ENCODE measurements around the gene DRC7.

DRC7 gene

GRCh38 chr16:57694725-57695679 lies at the start of gene DRC7:
Gene DRC7, plus strand, starts transcription at chr16:57694806. Its CDS starts 3,144 bp downstream, at chr16:57697950.
- peak; percentile 66 for DNase-seq (ENCODE audit: low spot score)
- TF ChIP-seq CTCF (IDR thresholded peaks at IDR 0.05; ENCODE audit: extremely low read depth, missing control alignments) = no peak

- no peak for TF ChIP-seq CTCF (IDR thresholded peaks at IDR 0.05; ENCODE audit: extremely low read depth, missing control alignments)
- no peak for DNase-seq (ENCODE audit: low spot score)
Measured at GRCh38 chr16:57645169-57645568, 49.4 kb upstream of the DRC7 start.

GRCh38 chr16:57645691-57646387 lies 48.8 kb upstream of the DRC7 start:
- DNase-seq (ENCODE audit: low spot score) = no peak
- no peak for TF ChIP-seq CTCF (IDR thresholded peaks at IDR 0.05; ENCODE audit: extremely low read depth, missing control alignments)

- no peak for TF ChIP-seq CTCF (IDR thresholded peaks at IDR 0.05; ENCODE audit: extremely low read depth, missing control alignments)
- no peak for DNase-seq (ENCODE audit: low spot score)
Measured at GRCh38 chr16:57646388-57647039, 48.1 kb upstream of the DRC7 start.

- no peak for TF ChIP-seq CTCF (IDR thresholded peaks at IDR 0.05; ENCODE audit: extremely low read depth, missing control alignments)
- DNase-seq (ENCODE audit: low spot score) = no peak
Measured at GRCh38 chr16:57647136-57647875, 47.3 kb upstream of the DRC7 start.

- DNase-seq (ENCODE audit: low spot score) = no peak
- no peak for TF ChIP-seq CTCF (IDR thresholded peaks at IDR 0.05; ENCODE audit: extremely low read depth, missing control alignments)
Measured at GRCh38 chr16:57648125-57648524, 46.5 kb upstream of the DRC7 start.
